ENCODE results near the gene SLC35C1. TPM values are rescaled to one million over a fixed set of nuclear protein-coding genes. Genes with fewer than 3 reads are reported as not detected.
"Not testable (repeated sequence)": the region's sequence is repeated elsewhere in the genome, so short reads cannot be mapped to it uniquely, and the experiment has no call there.

The SLC35C1 gene
- total RNA-seq, 1 donor from 2014 or later: 19.8 TPM

DNA sequence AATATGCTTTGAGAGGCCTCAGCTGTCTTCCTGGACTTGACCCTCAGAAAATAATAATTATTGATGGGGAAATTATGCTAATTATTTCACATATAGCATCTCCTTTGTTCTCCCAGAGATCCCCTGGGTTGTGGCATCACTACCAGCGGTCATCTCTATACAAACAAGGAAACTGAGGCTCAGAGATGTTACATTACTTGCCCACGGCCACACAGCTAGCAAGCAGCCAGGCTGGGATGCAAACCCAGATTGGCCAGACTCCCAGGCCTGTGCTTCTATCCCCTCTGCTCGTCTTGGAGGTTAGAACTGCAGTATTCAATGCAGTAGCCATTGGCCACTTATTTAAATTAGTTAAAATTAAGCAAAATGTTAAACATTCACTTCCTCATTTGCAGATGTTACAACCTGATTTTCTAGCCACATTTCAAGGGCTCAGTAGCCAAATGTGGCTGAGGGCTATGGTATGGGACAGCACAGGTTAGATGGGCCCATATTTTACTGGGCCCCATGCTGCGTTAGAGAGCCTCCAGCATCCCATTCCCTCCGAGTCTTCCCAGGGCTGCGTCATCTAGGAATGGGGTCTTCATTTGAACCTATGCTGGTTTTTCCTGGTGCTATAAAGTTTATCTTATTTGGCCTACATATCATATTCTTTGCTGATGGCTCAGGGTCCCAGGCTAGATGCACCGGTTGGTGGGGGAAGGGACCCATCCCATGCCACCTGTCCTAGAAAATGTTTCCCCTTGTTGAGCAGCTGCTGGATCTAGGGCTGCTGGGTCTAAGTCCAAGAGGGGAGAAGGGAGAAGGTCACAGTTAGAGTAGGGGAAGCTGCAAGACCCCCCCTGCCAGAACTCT, 2.2 kb downstream of the SLC35C1 start:
- TF ChIP-seq, protein P1, sequence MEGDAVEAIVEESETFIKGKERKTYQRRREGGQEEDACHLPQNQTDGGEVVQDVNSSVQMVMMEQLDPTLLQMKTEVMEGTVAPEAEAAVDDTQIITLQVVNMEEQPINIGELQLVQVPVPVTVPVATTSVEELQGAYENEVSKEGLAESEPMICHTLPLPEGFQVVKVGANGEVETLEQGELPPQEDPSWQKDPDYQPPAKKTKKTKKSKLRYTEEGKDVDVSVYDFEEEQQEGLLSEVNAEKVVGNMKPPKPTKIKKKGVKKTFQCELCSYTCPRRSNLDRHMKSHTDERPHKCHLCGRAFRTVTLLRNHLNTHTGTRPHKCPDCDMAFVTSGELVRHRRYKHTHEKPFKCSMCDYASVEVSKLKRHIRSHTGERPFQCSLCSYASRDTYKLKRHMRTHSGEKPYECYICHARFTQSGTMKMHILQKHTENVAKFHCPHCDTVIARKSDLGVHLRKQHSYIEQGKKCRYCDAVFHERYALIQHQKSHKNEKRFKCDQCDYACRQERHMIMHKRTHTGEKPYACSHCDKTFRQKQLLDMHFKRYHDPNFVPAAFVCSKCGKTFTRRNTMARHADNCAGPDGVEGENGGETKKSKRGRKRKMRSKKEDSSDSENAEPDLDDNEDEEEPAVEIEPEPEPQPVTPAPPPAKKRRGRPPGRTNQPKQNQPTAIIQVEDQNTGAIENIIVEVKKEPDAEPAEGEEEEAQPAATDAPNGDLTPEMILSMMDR (IDR thresholded peaks at IDR 0.05; ENCODE audit: insufficient read depth, low read length, poor library complexity, severe bottlenecking): no peak
- DNase-seq (ENCODE audit: low read depth): no peak
- Histone ChIP-seq H3K27me3 (ENCODE audit: control insufficient read depth, insufficient read depth, low read length) (no peaks in the 10 kb centered on the region), H3K4me3 (ENCODE audit: low read depth, low read length) (no peak overlapping the region), H3K36me3 (ENCODE audit: control insufficient read depth, insufficient read depth, low read length) (peaks cover 2% of the 10 kb centered on the region)

DNA sequence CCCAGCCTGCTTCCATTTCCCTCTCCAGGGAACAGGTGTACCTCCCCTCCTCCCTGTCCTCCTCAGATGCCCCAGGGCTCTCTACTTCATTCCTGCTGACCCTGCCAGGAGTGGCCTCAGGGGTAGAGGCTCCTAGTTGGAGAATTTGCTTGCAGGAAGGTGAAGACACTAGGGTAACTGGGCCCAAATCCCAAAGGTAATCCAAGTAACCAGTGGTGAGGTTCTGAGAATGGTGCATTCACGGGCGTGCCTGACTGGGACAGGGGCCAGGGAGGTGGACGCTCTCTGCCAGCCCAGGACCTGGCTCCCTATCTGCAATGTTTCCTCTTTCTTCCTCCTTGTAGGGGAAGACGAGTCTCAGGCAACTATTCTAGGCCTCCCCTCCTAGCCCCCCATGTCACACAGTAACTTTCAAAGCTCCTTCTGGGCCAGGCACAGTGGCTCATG, 2.9 kb downstream of the SLC35C1 start:
- peaks cover 2% of the 10 kb centered on the region for H3K36me3 ChIP-seq (ENCODE audit: control insufficient read depth, insufficient read depth, low read length)
- DNase-seq (ENCODE audit: low read depth): no peak
- H3K27me3 ChIP-seq (ENCODE audit: control insufficient read depth, insufficient read depth, low read length): no peaks in the 10 kb centered on the region
- TF ChIP-seq, protein P1 (IDR thresholded peaks at IDR 0.05; ENCODE audit: insufficient read depth, low read length, poor library complexity, severe bottlenecking): no peak
- H3K4me3 ChIP-seq (ENCODE audit: low read depth, low read length): no peak overlapping the region

DNA sequence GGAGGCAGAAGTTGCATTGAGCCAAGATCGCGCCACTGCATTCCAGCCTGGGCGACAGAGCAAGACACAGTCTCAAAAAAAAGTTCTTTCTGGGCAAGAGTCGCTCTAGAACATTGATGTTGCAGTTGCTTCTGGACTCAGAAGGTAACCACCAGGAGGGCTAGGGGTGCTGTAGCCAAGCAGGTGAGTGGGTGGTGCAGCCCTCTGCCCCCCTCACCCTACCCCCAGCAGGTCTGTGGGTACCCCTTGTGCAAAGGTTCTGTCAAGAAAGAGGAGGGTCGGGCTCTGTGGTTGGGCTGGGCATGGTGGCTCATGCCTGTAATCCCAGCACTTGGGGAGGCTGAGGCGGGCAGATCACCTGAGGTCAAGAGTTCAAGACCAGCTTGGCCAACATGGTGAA, 3.5 kb downstream of the SLC35C1 start:
- not testable (repeated sequence) for DNase-seq (ENCODE audit: low read depth)

DNA sequence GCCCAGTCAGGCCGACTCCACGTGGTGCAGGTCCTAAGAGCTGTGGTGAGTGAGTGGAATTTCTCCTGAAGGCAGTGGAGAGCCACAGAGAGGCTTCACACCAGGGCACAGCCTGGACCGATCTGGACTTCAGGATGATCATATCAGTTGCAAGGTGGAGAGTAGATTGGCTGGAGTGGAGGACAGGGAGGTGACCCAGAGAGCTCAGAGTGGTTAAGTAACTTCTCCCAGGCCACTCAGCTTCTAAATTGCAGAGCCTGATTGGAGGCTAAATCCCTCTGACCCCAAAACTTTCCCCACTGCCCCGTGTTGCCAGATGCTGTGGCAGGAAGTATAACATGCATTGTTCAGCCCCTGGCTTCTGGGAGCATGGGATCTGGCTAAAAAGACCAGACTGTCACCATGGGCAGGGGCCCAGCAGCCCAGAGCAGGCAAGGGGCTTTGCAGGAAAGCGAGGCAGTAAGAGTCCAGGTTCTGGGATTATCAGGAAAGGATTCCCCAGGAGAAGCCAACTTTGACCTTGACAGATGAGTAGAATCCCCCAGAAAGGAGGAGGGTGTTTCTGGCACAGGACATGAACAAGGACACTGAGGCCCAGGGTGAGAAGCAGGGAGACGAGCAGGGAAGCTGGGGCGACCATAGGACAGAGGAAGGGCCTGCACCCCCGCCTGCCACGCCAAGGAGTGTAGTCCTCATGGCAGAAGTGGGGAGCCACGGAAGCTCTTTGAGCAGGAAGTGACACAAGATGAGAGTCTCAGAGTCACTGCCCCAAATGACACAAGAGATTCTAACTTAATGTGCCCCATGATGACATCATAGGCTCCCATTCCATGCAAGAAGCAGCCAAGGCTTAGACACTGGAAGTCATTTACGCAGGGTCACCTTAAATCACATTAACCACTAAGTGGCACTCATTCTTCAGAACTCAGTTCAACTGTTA, 4.8 kb downstream of the SLC35C1 start:
- peaks cover 2% of the 10 kb centered on the region for H3K36me3 ChIP-seq (ENCODE audit: control insufficient read depth, insufficient read depth, low read length)
- TF ChIP-seq, protein P1 (IDR thresholded peaks at IDR 0.05; ENCODE audit: insufficient read depth, low read length, poor library complexity, severe bottlenecking): no peak
- no peak overlapping the region for H3K4me3 ChIP-seq (ENCODE audit: low read depth, low read length)
- DNase-seq (ENCODE audit: low read depth): no peak
- H3K27me3 ChIP-seq (ENCODE audit: control insufficient read depth, insufficient read depth, low read length): no peaks in the 10 kb centered on the region

More for the DNA sequence above, 3.5 kb downstream of the SLC35C1 start:
- not testable (repeated sequence) for H3K36me3 ChIP-seq (ENCODE audit: control insufficient read depth, insufficient read depth, low read length); H3K4me3 ChIP-seq (ENCODE audit: low read depth, low read length); H3K27me3 ChIP-seq (ENCODE audit: control insufficient read depth, insufficient read depth, low read length)

DNA sequence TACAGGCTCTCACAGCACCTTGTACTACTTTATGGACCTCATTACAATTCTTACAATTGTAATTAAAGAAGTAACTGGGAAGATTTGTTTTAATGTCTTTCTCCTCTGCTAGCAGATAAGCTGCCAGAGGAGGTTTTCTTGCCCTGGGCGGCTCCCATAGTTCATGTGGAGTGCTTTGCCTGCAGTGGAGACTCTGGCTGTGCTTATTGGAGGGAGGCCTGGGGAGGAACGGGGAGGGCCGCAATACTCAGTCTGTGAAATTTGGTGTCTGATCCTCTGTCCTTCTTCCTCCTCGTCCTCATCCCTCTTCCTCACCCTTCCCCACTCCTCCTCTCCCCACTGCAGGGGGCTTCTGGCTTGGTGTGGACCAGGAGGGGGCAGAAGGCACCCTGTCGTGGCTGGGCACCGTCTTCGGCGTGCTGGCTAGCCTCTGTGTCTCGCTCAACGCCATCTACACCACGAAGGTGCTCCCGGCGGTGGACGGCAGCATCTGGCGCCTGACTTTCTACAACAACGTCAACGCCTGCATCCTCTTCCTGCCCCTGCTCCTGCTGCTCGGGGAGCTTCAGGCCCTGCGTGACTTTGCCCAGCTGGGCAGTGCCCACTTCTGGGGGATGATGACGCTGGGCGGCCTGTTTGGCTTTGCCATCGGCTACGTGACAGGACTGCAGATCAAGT, 5.6 kb downstream of the SLC35C1 start:
- Histone ChIP-seq H3K4me3 (ENCODE audit: low read depth, low read length) (no peak overlapping the region), H3K36me3 (ENCODE audit: control insufficient read depth, insufficient read depth, low read length) (peaks cover 2% of the 10 kb centered on the region), H3K27me3 (ENCODE audit: control insufficient read depth, insufficient read depth, low read length) (no peaks in the 10 kb centered on the region)
- TF ChIP-seq, protein P1 (IDR thresholded peaks at IDR 0.05; ENCODE audit: insufficient read depth, low read length, poor library complexity, severe bottlenecking): no peak
- no peak for DNase-seq (ENCODE audit: low read depth)

DNA sequence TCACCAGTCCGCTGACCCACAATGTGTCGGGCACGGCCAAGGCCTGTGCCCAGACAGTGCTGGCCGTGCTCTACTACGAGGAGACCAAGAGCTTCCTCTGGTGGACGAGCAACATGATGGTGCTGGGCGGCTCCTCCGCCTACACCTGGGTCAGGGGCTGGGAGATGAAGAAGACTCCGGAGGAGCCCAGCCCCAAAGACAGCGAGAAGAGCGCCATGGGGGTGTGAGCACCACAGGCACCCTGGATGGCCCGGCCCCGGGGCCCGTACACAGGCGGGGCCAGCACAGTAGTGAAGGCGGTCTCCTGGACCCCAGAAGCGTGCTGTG, 6.1 kb downstream of the SLC35C1 start:
- TF ChIP-seq, protein P1 (IDR thresholded peaks at IDR 0.05; ENCODE audit: insufficient read depth, low read length, poor library complexity, severe bottlenecking): no peak
- Histone ChIP-seq H3K27me3 (ENCODE audit: control insufficient read depth, insufficient read depth, low read length) (no peaks in the 10 kb centered on the region), H3K4me3 (ENCODE audit: low read depth, low read length) (no peak overlapping the region), H3K36me3 (ENCODE audit: control insufficient read depth, insufficient read depth, low read length) (peaks cover 2% of the 10 kb centered on the region)
- no peak for DNase-seq (ENCODE audit: low read depth)

Measured in kidney epithelial cell (primary cell).